Suprapubic skin (tissue), 3 donors: ENCODE results near the gene A3GALT2.
"Not testable (repeated sequence)": the region's sequence is repeated elsewhere in the genome, so short reads cannot be mapped to it uniquely, and the experiment has no call there.

Source experiments
- EP300 ChIP-seq: sonication (generic); formaldehyde crosslinking; IDR thresholded peaks from one replicate; pipeline ENCODE4 v1.6.1; 2017; ENCODE audit warnings: antibody characterized with exemption
- POLR2A ChIP-seq, 2 donors: fragments of 450-650 bp; IDR thresholded peaks; one replicate each; pipeline ENCODE4 v1.6.1; 2017; ENCODE audit warnings: antibody characterized with exemption in 2 of 2, mild to moderate bottlenecking in 2 of 2, moderate library complexity in 2 of 2
- TF ChIP-seq, protein P1 (sequence below), 2 donors: fragments of 200-600 bp in 1 of 2; fragments of 450-650 bp in 1 of 2; sonication (generic) in 1 of 2; IDR thresholded peaks; one replicate each; pipeline ENCODE4 v1.5.1; 2016 to 2019; ENCODE audit warnings: antibody characterized with exemption in 2 of 2, mild to moderate bottlenecking in 1 of 2, moderate library complexity in 1 of 2

DNA sequence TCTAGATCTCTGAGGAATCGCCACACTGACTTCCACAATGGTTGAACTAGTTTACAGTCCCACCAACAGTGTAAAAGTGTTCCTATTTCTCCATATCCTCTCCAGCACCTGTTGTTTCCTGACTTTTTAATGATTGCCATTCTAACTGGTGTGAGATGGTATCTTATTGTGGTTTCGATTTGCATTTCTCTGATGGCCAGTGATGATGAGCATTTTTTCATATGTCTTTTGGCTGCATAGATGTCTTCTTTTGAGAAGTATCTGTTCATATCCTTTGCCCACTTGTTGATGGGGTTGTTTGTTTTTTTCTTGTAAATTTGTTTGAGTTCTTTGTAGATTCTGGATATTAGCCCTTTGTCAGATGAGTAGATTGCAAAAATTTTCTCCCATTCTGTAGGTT lies 30.3 kb downstream of the A3GALT2 start:
- TF ChIP-seq, protein P1, sequence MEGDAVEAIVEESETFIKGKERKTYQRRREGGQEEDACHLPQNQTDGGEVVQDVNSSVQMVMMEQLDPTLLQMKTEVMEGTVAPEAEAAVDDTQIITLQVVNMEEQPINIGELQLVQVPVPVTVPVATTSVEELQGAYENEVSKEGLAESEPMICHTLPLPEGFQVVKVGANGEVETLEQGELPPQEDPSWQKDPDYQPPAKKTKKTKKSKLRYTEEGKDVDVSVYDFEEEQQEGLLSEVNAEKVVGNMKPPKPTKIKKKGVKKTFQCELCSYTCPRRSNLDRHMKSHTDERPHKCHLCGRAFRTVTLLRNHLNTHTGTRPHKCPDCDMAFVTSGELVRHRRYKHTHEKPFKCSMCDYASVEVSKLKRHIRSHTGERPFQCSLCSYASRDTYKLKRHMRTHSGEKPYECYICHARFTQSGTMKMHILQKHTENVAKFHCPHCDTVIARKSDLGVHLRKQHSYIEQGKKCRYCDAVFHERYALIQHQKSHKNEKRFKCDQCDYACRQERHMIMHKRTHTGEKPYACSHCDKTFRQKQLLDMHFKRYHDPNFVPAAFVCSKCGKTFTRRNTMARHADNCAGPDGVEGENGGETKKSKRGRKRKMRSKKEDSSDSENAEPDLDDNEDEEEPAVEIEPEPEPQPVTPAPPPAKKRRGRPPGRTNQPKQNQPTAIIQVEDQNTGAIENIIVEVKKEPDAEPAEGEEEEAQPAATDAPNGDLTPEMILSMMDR (IDR thresholded peaks at IDR 0.05), result not testable (repeated sequence)
- not testable (repeated sequence) for TF ChIP-seq POLR2A (IDR thresholded peaks at IDR 0.05); EP300
